GM10847 (cell line): ENCODE data around the gene PEAK1.
A peak's percentile ranks its signal among the peaks of the same experiment; 100 is the strongest.

Experiments
- POLR2A ChIP-seq: IDR thresholded peaks from 2 replicates; pipeline ENCODE4 v1.6.1; 2011; ENCODE audit not compliant: insufficient read length; ENCODE audit errors: extremely low read depth

Gene PEAK1, protein sequence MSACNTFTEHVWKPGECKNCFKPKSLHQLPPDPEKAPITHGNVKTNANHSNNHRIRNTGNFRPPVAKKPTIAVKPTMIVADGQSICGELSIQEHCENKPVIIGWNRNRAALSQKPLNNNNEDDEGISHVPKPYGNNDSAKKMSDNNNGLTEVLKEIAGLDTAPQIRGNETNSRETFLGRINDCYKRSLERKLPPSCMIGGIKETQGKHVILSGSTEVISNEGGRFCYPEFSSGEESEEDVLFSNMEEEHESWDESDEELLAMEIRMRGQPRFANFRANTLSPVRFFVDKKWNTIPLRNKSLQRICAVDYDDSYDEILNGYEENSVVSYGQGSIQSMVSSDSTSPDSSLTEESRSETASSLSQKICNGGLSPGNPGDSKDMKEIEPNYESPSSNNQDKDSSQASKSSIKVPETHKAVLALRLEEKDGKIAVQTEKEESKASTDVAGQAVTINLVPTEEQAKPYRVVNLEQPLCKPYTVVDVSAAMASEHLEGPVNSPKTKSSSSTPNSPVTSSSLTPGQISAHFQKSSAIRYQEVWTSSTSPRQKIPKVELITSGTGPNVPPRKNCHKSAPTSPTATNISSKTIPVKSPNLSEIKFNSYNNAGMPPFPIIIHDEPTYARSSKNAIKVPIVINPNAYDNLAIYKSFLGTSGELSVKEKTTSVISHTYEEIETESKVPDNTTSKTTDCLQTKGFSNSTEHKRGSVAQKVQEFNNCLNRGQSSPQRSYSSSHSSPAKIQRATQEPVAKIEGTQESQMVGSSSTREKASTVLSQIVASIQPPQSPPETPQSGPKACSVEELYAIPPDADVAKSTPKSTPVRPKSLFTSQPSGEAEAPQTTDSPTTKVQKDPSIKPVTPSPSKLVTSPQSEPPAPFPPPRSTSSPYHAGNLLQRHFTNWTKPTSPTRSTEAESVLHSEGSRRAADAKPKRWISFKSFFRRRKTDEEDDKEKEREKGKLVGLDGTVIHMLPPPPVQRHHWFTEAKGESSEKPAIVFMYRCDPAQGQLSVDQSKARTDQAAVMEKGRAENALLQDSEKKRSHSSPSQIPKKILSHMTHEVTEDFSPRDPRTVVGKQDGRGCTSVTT (N-terminal part only)

DNA sequence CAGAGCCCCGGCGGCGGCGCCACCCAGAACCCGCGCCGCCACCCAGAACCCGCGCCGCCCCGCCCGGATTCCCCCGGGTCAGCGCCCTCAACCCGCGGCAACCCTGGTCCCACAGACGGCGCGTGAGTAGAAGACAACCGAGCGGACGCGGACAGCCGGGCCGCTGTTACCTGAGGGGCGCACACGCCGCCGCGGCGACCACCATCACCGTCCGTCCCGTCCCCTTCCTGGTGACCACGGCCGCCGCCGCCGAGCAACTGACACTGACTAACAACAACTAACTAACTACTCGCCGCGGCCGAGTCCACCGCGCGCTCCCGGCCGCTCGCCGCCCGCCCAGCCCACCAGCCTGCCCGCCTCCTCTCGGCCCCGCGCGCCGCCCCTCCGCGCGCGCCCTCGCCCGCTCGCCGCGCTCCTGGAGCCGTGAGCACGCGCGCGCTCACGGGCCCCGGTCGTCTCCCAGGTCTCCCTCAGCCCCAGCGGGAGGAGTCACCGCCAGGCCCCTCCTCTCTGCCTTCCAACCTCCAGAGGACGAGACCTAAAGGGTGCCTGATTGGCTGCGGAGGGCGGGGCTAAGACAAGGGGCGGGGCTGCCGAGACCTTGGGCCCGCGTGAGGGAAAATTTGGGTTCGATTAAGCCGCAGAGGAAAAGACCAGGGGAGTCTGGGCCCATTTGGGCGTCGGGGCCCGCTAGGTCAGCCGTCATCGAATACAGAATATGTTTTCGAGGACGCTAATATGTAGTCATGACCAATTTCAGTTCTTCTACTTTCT is at the start of gene PEAK1:
TSS of gene PEAK1 (minus strand) at position 269 of the 774 bp plus-strand sequence. CDS start 238,178 bp downstream, outside the sequence.
- peak; percentile 72 for TF ChIP-seq POLR2A

DNA sequence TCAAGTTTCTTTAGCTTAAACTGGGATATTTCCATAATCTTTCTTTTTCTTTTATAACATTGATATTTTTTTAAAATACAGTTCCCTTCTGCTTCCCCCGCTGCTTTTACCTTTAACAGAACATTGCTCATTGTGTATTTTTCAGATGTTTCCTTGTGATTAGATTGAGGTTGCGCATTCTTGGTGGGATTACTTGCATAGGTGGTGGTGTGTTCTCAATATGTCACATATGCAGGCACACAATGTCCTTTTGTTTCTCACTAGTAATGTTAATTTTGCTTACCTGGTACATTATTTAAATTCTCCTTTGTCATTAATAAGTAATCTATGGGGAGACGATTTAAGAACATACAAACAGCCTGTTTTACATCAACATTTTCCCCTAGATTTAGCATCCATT is 49.0 kb upstream of the PEAK1 start:
- TF ChIP-seq POLR2A: no peak

DNA sequence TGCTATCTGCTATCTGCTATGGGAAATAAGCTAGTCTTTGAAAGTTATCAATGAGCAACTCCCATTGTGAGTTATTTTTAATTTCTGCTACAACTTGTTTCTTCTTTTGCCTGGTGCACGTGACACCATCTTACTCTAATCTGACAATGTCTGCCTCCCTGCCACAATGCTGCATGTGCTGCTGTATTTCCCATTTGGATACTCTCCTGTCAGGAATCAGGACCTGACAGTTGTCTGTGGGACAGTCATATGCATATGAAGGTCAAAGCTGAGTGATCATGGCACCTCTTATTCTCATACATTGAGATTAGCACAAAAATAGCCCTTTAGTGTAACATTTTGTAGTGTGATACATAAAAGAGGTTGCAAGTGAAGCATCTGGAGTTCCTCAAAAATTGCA is 46.6 kb upstream of the PEAK1 start:
- TF ChIP-seq POLR2A: no peak

DNA sequence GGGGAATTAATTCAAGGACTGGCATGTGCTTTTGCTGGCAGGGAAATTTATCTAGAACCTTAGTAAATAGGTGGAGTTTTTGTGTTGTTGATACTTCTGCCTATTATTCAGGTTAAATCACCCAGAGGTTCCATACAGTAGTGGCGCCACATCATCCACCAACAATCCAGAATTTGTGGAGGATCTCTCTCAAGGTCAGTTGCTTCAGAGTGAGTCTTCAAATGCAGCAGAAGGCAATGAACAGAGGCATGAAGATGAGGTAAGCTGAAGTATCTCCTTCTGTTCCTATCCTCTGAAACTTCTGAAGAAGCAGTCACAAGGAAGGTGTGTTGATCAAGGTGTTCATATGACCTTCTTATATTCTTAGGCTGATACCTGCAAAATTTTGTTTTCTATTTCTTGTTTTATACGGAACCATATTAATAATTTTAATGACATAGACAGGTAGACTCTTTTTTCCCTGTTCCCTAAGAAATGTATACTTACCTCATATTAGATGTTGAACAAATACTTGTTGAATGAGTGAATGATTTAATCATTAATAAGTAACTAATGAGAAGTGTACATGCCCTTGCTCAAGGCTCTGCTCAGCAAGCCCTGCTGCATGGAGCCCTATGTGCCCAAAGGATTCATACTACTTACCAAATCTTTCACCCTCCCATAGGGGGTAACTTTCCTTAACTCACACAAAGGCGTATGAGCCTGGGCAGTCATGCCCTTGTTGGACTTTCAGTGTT is 44.4 kb upstream of the PEAK1 start:
- TF ChIP-seq POLR2A: no peak

DNA sequence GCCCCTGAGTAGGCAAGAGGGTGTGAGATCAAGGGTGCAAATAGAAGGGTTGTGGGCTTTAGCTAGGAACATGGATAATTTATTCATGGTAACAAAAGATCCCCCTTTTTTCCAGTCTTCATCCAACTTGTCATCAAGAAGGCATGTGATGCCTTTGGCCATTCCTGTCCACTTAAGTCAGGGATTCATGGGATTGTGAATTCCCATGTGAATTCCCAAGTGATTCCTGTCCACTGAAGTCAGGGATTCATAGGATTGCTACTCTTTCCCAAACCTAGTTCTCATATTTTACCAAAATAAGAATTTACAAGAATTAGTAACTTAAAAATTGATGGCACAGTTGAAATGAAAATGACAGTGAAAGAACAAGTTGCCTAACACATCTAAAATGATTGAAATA is 41.6 kb upstream of the PEAK1 start:
- TF ChIP-seq POLR2A: no peak

DNA sequence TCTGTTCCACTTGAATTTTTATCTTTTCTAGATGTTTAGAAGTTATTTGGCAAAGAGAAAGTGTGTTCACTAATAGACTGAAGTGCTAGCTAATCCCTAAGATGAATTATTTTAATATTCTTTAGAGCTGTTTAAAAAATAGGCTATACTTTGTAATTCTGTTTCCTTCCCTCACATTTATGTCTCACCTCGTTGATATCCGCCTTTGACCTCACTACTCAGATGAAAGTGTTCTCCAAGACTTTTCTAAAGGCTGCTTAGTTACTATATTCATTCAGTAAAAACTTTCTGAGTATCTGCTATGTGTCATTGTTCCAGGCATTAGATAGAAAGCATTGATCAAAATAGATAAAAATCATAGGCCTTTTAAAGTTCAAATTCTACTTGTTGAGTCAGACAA is 39.1 kb upstream of the PEAK1 start:
- no peak for TF ChIP-seq POLR2A

DNA sequence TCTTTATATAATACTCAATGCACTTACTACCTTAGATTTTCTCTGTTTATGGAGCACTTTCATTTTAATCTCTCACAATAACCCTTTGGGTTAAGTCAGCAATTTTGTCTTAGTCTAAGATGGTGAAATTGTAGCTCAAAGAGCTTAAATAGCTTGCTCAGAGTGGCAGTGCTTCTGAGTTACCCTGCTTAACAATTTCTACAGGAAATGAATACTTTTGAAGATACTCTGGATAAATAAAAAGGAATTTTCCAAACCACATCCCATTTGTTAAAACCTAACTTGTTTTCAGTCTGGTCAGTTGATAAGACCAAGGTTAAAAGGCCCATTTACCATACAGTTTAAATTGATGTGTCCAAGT is 38.0 kb upstream of the PEAK1 start:
- TF ChIP-seq POLR2A: no peak

DNA sequence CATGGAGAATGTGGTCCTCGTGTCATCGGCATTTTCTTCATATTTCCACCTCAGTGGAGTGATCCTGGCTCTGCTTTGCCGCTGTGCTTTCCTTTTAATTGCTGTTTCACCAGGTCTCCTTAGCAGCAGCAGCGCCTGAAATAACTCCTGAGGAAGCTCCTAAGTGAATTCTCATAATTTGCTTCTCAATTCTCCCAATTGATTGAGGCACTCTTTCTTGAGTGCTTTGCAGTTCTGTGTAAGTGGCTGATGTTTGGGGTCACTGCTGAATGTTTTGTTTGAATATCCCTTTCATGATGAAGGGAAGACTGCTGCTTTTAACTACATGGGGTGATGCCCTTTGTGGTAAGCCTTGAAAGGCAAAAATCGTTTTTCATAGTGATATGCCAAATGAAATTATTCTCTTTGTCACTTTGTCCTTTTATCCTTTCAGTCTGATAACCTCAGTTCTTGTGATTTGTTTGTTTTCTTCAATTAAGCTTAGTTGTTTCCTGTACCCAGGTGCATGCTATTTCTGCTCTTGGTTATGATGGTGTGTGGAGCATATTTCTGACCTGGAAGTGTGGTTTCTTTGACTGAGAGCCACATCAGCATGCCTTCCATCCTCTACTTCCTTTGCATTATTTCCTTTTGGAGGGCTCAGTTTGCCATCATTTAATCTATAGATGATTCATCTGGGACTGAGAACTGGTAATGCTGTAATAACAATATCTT is 37.4 kb upstream of the PEAK1 start:
- no peak for TF ChIP-seq POLR2A

DNA sequence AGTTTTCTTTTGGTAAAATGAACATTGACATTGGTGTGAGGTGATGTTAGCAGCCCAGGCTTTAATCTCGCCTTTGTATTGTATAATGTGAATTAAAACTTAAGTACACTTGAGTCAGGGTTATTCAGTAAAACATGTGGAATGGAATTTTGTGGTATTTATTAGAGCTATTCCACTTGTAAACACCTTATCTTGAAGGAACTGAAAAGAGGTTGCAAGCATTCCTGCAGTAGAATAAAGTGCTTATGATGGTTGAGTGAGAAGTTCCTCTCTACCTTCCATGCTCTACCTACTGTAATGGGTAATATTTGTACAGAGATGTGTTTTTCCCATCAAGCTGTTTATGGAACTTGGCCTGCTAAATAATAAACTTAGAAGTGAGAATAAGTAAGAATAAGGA is 36.8 kb upstream of the PEAK1 start:
- TF ChIP-seq POLR2A: no peak

DNA sequence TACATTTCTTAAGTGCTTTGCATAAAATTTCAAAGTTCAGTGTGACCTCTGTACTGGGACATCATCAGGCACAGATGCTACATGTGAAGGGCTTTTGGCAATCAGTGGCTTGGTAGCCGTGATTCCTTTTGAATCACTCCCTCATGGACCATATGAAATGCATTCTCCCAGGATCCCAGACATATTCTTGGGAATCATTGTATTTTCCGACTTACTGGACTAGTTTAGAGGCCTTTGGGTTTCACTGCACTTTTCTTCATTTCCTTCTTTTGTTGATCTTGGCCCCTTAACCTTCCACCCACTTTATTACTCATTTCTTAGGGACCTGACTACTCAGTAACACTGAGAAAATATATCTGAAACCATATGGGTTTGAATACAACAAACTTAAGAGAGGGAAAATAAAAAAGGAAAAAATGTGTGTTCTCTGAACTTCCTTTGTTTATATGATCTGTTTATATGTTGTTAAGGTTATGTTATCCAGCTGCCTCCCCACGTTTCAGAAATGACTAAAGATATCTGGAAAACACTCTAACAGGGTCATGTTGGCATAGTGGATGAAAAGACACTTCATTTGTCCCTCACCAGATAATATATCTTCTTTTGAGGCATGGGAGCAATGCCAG is 35.9 kb upstream of the PEAK1 start:
- no peak for TF ChIP-seq POLR2A

DNA sequence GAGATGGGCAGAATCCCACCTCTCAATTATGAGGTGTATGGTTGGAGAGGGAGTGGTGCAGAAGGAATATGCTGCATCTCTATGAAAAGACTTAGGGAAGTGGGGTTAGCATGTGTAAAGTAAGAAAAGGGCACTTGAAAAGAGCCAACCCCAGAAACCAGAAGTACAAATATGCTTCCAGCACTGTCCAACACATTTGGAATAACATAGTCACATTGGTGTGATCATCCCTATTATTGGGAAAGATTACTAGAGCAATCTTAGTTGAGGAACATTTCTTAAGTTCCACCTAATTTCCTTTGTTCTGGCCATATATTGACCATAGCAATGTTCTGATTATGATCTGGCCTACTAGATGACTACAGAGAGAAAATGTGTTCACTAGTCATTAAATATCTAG is 35.0 kb upstream of the PEAK1 start:
- TF ChIP-seq POLR2A: no peak

DNA sequence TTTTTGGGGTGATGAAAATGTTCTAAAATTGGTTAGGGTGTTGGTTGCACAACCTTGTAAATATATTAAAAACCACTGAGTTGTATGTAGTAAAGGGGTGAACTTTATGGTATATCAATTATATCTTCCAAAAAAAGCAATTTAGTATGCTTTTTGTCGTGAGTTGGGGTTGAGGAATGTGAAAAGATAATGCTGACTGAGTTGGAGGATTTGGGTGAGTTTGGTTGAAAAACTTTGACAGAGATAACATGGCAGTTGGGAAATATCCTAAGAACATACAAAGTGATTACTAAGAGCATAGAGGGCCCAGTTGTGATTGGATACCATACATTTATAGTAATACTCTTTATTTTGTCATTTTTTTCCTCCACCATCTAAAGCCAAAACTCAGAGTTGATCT is 34.4 kb upstream of the PEAK1 start:
- TF ChIP-seq POLR2A: no peak

DNA sequence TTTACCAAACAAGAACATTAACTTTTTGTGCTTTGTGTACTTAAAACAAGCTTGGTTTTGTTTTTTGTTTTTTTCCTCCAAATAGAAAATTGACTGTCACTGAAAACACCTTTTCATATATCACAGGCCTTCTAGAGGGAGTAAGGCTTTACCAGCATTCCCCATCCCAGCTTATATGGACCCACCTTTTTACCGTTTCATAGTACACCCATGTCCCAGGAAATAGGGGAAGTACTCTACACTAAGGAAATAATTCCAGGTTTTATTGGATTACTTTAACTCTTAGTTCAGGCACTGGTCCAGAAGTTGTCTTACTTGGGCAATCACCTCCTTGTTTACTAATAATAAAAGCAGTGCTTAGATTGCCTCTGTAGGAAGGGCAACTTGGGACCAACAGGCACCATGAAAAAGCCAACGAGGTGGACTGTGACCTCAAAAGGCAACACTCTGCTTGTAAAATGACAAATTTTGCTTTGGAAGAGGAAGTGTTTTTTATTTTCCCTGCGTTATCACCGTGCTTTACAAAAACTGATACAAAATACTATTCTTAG is 27.0 kb upstream of the PEAK1 start:
- no peak for TF ChIP-seq POLR2A
